Measurements from ENCODE around the gene HOXD11. TPM values are rescaled to one million over a fixed set of nuclear protein-coding genes. Genes with fewer than 3 reads are reported as not detected.

HOXD11 gene
- total and polyA plus RNA-seq, 2 donors (not counting 1 experiment from before 2014, with no cell fraction given), result not detected

DNA sequence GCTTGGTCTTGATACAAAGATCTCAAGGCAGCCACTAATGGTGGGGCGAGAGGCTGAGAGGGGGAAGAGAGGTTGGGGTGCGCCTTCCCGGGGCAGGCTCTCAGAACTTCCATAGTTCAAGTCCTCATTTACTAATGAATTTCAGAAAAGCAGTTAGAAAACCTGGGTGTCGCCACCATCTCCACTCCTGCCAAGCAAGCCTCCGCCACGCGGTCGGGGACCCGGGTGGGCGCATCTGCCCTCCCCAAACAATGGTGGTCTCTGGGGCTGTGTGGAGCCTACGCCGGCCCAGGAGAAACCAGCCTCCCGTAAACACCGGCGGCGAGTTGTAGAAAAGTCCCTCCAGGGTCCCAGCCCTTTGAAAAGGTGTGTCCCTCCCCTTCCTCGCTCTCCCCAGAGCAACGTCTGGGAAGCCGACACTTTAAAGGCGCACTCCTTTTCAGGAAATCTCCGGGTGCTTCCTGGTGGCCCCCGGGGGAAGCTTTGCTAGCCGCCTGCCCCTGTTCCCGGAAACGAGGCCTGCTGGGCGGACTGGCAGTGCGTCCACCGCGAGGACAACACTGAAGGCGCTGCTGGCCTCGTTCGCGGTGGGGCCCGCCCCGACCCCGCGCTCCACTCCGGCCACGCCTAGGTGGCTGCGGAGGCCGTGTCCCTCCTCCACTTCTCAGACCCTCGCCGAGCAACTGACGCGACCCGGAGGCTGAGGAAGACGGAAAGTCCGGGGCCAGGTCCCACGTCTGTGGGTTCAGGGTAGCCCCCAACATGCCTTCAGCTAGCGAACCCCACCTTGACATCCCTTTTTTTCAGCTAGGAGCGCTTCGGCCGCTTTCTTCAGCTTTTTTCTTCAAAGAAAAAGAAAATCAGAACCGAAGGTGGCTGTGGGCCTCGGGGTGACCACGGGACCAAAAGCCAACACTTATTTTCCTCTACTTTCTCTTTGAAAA is 40.2 kb upstream of the HOXD11 start:
- 9% methylated on average over 54 of the region's 56 CpGs for whole genome bisulfite sequencing (ENCODE audit: insufficient coverage)
- intact Hi-C loops (cut with micrococcal nuclease), result no loop called here
- Mint-ChIP-seq H3K4me3 (no peak overlapping the region), H3K27me3 (peaks cover 67% of the 10 kb centered on the region), H3K27ac (no peak overlapping the region), H3K4me1 (peaks cover 7% of the 10 kb centered on the region), H3K9me3 (ENCODE audit: insufficient read depth) (no peaks in the 10 kb centered on the region)
- H3K4me1 ChIP-seq (ENCODE audit: control insufficient read depth in 2 of 2, insufficient read depth in 2 of 2, low read length in 2 of 2), result peaks cover 10 to 11% of the 10 kb centered on the region in 2 donors
- no peak overlapping the region for H3K9ac ChIP-seq (ENCODE audit: low read length)
- no peak overlapping the region for H2AFZ ChIP-seq (ENCODE audit: insufficient read depth, low read depth, low read length, poor library complexity, severe bottlenecking)
- no peak overlapping the region for H3K4me3 ChIP-seq (ENCODE audit: control extremely low read depth in 1 of 5, extremely low read depth in 1 of 5, insufficient read depth in 1 of 5, low read depth in 2 of 5, low read length in 4 of 5)
- POLR2A ChIA-PET, result no interaction called here
- ATAC-seq (ENCODE audit: low read depth) (no peak), DNase-seq (peak; percentile 4)
- peaks cover 0 to 60% (median 48%) of the 10 kb centered on the region in 4 experiments for H3K27me3 ChIP-seq (replicated peaks in 1 of 4; ENCODE audit: control extremely low read depth in 1 of 4, control insufficient read depth in 3 of 4, insufficient read depth in 4 of 4, low read length in 3 of 4)
- CTCF ChIA-PET, result no interaction called here
- H4K20me1 ChIP-seq (ENCODE audit: control insufficient read depth, insufficient read depth, low read length, poor library complexity, severe bottlenecking), result no peaks in the 10 kb centered on the region
- H3K79me2 ChIP-seq (ENCODE audit: control insufficient read depth, insufficient read depth, low read length), result no peaks in the 10 kb centered on the region
- H3K27ac ChIP-seq (ENCODE audit: low read length in 2 of 2), result no peak overlapping the region
- TF ChIP-seq, protein P1, sequence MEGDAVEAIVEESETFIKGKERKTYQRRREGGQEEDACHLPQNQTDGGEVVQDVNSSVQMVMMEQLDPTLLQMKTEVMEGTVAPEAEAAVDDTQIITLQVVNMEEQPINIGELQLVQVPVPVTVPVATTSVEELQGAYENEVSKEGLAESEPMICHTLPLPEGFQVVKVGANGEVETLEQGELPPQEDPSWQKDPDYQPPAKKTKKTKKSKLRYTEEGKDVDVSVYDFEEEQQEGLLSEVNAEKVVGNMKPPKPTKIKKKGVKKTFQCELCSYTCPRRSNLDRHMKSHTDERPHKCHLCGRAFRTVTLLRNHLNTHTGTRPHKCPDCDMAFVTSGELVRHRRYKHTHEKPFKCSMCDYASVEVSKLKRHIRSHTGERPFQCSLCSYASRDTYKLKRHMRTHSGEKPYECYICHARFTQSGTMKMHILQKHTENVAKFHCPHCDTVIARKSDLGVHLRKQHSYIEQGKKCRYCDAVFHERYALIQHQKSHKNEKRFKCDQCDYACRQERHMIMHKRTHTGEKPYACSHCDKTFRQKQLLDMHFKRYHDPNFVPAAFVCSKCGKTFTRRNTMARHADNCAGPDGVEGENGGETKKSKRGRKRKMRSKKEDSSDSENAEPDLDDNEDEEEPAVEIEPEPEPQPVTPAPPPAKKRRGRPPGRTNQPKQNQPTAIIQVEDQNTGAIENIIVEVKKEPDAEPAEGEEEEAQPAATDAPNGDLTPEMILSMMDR (IDR thresholded peaks at IDR 0.05), result no peak
- TF ChIP-seq EZH2 (IDR thresholded peaks at IDR 0.05; ENCODE audit: borderline replicate concordance, insufficient read depth, low read depth, low read length, poor library complexity, severe bottlenecking), result no peak
- peak overlapping the region; percentile 35 for H3K4me2 ChIP-seq (replicated peaks; ENCODE audit: low read depth, low read length, poor library complexity, severe bottlenecking)
- H3K36me3 ChIP-seq (replicated peaks in 1 of 2; ENCODE audit: control extremely low read depth in 1 of 2, control insufficient read depth in 1 of 2, extremely low read depth in 1 of 2, insufficient read depth in 2 of 2, low read length in 1 of 2), result no peaks in the 10 kb centered on the region
- H3K9me3 ChIP-seq (ENCODE audit: control extremely low read depth in 1 of 3, control insufficient read depth in 2 of 3, insufficient read depth in 1 of 3, low read length in 2 of 3), result peaks cover 0 to 26% (median 0%) of the 10 kb centered on the region in 3 donors

All from B cell (primary cell).